ENCODE measurements around the gene NBEAL2.

NBEAL2 gene, protein sequence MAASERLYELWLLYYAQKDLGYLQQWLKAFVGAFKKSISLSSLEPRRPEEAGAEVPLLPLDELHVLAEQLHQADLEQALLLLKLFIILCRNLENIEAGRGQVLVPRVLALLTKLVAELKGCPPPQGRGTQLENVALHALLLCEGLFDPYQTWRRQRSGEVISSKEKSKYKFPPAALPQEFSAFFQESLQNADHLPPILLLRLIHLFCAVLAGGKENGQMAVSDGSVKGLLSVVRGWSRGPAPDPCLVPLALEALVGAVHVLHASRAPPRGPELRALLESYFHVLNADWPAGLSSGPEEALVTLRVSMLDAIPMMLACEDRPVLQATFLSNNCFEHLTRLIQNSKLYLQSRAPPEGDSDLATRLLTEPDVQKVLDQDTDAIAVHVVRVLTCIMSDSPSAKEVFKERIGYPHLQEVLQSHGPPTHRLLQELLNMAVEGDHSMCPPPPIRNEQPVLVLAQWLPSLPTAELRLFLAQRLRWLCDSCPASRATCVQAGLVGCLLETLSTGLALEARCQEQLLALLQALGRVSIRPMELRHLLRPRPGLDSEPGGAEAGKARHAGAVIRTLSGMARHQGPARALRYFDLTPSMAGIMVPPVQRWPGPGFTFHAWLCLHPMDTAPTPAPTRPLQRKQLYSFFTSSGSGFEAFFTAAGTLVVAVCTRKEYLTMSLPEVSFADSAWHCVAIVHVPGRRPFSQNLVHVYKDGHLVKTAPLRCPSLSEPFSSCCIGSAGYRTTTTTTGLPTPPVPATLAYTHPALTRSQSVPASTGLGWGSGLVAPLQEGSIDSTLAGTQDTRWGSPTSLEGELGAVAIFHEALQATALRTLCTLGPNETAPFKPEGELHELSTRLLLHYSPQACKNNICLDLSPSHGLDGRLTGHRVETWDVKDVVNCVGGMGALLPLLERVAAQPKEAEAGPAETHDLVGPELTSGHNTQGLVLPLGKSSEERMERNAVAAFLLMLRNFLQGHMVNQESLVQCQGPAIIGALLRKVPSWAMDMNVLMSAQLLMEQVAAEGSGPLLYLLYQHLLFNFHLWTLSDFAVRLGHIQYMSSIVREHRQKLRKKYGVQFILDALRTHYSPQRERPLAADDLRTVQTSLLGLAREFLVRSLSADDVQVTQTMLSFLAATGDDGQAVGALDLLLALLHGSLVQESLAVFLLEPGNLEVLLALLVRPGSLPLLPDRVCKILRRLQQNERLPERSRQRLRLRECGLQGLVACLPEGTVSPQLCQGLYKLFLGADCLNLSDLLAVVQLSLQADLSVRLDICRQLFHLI (N-terminal part only)

DNA sequence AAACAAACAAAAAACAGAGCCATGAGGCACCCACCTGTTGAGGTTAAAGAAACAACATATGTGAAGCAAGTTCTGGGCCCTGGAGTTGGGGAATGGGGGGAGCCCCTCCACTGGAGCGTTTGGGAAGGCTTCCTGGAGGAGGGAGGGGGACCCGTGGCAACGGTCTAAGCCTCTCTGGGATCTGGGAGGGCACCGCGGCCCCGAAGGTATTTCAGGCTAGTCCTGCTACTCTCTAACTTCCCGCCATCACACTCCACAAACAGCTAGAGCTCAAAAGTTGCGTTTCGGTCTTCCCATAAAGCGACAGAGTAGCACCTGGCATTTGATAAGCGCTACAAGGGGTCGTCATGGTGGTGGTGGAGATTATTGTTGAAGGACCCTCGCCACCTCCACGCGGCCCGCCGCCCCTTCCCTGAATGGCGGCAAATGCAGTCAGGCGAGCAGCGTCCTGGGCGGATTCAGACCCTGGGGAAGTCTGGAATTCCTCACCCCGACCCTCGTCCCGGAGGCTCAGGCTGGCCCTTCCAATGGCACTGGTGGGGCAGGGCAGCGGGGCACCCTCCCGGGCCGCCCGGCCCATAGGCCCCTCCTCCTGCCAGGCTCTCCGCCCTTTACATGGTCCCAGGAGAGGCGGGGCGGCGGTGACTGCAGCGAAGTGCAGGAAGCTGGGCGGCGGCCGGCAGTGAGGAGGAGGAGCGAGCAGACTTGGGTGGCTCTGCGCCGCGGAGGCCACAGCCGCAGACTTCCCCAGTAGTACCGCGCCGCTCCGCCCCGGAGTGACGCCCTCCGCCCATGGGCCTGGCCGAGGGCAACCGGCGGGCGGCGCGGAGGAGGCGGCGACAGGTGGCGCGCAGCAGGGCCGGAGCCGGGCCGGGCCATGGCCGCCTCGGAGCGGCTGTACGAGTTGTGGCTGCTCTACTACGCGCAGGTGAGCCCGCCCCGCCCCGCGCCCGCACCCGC is at the start of gene NBEAL2:
Gene NBEAL2, plus strand, starts transcription at position 682 of the 960 bp plus-strand sequence. Its CDS starts 196 bp downstream, at position 878.
- peak; percentile 94 for DNase-seq

DNA sequence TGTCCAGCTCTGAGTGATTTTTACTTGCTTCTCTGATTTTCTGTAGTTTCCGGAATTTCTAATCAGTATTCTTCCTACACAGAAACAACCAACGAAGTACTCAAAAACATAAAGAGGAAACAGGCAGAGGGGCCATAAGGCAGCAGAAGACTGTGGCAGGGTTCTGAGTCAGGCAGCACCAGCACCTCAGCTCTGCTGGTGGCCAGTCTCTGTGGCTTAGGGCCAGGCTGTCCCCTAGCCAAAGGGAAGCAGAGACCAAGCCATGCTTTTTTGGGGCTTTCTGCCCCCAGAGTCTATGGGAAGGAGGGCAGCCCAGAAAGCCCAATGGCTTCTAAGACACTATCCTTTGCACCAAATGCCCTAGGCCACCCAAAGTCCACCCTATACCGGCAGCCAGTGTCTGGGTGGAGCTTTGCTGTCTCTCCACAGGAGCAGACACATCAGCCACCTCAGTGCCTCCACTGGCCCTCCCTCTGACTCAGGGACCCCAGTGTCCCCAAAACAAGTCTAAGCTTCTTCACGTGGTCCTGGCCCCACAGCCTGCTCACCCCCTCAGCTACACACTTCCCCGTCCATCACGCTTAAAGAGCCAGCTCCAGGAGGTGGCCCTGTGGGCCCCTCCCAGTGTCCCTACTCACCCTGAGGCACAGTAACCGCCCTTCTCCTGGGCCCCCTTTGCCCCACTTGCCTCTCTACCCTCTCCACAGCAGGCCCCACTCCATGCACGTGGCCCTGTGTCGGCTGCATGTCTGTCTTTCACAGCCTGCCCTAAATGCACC is 49.1 kb upstream of the NBEAL2 start:
- DNase-seq: no peak

DNA sequence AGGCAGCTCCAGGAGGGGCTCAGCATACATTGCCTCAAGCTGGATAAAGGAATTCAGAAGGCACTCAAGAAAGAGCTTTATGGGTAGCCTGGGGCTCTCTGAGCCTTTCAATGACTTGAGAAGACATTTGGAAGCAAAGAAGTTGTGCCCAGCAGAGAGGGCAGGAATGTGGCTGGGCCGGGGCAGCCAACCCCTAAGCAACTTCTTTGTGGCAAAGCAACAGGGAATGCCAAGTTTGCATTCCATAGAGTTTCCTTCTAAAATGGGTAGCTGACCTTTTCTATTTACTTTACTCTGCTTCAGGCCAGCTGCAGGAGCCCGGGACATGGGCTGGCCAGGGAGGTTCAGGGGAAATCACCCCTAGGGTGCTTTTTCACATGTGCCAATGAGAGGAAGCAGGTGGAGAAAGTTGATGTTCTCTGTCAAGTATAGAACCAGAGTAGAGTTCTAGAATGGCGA is 48.5 kb upstream of the NBEAL2 start:
- DNase-seq: peak; percentile 65

DNA sequence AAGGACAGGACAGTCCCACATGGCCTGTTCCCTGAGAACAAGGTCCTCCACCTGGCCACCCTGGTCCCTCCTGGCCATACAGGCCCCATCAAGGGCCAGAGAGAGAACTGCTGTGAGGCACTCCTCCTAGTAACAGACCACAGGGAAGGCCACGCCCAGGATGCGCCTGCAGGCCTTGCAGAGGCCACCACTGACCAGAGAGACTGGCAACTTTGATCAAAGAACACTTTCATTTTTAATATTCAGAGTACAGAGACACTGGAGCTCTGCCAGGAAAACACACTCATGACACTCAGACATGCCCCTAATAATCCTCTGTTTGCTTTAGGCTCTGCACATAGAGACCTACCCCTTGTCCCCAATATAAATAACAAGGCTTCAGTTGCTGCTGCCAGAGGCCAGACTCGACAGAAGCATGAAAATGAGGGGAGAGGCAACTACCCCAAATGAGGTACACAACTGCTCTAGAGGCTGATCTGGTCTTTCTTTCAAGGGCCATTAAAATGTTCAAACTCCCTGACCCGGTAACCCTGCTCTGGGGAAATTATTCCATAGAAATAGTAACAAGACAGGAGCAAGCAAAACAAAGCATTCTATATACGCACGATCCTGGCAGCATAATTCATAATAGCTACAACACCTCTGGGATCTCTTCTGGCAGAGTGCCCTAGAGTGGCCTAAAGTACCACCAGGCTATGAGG is 47.7 kb upstream of the NBEAL2 start:
- peak; percentile 65 for DNase-seq

DNA sequence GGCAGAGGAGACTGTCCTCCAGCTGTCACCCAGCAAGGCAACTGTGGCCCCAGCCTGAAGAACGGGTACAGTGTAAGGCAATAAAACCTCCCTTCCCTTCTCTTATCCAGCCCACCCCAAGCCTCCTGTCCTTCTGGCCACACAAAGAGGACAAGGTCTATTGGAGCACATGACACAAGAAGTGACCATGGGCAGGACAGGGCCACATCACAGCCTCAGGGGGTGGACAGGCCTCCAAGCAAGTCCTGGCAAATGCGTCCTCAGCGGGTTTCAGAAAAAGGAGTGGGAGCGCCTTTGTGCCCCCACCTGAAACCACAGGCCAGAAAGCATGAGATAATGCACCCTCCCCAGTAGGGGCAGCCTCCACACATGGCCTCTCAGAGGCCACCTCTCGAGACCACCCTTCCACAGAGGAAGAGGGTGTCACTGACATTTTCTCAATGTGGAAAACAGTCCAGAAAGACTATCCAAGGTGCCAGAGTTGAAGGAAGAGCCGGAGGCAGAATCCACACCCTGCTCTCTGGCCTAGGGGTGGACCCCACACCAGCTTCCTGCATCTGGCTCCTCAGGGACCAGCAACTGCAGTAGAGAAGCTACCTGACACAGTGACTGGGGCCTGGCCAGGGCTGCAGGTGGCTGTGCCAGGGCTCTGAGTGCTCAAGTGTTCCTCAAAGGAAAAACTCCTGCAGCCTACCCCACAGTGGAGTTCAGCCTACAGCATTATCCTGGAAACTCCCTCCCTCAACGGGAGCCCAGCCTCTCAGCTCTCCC is 46.8 kb upstream of the NBEAL2 start:
- DNase-seq: no peak

DNA sequence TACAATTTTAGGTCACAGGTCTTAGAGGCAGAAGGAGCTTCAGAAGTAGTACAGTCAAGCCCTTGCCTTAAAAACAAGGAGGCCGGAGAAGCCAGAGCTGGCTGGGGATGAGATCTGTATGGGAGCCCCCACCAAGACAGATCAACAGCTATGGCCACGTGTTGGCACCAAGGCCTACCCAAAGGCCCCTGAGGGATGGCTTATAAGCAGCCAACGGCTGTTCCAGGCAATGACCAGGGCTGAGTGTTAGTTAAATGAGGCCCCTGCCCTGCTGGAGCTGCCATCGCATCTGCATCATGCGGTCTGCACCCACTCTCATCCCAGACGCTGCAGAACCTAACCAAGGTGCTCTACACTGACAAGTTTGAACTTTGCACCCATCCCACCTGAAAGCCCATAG is 46.2 kb upstream of the NBEAL2 start:
- no peak for DNase-seq

DNA sequence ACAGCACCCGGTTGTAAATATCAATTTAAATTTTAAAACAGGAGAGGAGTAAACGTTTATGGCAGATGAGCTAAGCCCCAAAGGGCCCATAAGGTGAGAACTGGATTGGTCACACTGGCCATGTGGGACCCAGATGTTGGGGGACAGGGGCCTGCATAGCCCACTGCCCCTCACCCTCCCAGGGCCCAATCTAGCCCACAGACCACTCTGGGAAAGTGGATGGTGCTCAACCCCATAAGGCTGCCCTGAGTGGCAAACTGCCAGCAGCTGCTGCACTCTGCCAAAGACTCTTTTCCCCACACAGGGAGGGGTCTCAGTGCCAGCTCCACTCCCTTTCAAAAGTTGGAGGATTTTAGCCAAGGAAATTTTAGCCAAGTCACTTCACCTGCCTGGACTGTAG is 45.4 kb upstream of the NBEAL2 start:
- no peak for DNase-seq

DNA sequence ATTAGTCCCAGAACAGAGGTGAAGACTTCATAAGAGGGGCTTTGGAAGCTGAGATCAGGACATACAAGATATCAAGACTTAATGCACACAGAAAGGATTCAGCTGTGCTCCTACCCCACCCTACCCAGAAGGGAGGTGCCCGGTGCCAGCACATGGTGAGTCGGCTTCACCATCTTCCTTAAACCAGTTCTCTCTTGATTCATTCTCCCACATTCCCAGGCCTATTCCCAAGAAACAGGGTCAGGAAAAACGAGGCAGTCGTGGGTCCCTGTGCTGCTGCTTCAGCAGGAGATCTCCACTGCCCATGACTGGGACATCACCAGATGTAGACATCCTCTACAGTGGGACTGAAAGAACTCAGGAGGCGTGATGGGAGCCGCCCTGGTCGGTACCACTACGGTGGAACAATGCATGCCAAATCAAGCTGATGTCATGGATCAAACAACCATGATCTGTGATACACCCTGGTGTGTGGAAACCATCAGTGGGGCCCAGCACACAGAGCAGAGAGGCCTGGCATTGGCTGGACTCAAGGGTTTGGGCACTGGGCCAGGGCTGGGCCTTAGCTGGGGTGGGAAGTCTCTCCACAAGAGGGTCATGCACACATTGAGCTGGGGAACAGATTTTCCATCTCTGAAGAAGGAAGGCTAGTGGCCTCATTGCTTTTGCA is 44.8 kb upstream of the NBEAL2 start:
- DNase-seq: peak; percentile 34

DNA sequence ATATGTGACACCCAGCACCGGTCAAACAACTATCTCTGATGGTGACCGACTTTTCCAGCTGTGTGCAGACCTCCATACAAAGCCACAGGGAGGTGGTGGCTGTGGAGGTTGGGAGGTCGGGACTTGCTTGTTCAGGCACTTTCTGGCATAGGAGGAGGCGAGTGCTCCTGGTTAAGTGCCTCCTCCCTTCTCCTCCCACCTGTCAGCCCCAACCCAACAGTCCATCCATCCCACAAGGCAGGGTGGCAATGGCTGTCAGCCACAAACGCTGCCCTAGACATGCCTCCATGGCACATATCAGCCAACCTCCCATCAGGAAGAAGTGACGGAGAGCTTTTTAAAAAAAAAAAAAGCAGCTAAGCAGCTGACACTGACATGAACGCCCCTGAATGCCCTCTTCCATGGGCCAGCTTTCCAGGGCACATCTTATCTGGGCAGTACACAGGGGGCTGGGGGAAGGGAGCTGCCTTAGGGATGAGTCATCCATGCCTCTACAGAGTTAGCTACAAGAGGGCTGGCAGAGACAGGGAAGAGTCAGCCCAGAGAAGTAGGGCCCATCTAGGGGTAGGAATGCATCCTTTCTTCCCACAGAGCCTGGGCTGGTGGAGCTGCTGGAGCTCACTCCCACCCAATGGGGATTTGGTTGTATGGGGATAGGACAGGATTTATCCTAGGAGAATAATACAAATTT is 44.2 kb upstream of the NBEAL2 start:
- peak; percentile 98 for DNase-seq

DNA sequence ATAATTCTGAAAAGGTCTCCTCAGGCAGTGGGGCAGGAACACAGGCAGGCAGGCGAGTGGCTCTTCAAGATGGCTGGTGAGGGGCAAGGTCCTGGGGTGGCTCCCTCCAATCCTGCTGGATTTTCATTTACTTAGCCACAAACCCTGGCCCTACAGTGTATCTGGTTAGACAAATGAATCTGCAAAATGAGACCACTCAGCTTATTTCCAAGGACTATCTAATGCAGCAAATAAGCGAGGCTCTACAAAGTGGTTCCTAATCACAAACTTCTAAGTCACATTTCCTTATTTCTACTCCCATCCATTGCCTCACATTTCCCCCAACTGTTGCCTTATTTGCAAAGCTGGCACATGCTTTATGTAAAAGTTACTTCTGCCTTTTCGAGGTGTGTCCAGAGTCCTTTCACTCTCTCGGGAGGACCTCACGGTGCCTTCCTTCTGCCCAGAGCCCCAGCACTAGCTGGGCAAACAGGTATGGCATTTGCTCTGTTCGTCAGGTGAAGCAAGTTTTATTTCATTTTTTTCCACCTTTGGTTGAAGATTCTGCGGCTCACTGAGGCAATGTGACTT is 43.4 kb upstream of the NBEAL2 start:
- no peak for DNase-seq

DNA sequence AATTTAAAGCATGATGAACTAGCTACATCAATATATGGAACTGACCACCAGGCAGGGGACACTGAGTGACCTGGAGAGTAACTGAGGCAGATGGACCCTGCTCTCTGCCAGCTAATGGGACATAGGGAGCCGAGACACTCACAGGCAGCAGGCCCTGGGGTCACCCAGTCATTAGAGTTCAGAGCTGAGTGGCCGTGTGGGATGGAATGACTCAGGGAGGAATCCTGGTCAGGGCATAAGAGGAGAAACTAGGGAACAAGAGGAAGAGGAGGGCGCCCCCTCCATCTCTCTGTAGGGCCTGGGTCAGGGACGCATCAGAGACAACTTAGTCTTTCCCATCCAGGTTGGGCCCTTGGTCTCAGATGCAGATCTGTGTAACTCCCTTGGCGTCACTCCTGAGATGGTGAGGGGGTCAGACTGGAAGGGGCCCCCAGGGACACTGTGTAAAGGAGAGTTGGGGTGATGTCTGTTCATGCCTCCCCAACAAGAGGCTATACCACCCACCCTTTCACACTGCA is 42.7 kb upstream of the NBEAL2 start:
- peak; percentile 71 for DNase-seq

DNA sequence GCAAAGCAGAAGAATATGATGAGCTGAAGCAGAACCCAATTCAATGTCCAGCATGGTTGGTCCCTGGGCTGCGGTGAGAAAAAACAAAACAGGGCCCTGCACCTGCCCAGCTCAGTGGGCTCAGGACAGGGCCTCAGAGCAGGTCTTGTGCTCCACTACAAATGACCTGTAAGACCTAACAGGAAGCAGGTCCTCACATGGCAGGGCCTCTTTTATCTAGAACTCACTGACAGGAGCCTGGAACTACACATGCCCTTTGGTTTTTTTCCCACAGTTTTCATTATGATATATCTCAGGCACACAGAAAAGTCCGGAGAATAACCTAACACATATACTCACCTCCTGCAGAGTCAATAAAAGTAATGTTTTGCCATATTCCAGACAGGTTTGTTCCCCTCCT is 41.3 kb upstream of the NBEAL2 start:
- no peak for DNase-seq

DNA sequence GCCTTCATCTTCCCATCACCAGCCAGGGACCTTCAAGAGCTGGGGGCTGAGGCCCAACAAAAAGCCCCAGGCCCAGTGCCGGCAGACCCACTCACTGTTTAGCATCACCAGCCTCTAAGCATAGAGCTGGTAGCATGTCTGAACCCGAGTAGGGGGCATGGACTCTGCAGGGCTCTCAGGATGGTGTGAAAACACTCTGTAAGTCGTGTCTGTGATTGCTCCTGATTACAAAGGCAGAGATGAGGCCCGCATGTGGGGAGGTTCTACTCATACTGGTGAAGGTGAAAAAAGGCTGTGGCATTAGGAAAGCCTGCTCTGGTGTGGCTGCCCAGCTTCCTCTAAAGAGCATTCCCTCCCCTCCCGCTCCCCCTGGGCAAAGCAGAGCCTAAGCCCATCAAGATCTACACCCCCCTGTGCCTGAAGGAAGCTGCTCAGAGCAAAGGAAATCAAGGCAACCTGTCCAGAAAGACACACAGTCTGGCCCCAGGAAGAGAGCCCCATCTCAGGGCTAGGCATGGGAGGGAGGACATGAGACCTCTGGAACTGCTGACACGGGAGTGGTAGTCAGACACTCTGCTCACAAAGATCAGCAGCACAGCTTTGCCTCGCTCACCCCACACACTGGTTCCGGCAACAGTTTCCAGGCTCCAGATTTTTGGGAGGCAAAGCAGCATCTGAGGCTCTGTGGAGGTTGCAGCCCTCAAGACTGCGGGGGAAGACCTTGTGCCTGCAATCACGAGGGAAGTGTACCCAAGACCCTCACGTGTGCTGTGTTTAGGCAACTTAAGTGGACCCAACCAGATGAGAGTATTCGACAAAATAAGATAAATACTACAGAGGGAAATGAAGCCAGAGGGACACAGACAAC is 39.7 kb upstream of the NBEAL2 start:
- no peak for DNase-seq

DNA sequence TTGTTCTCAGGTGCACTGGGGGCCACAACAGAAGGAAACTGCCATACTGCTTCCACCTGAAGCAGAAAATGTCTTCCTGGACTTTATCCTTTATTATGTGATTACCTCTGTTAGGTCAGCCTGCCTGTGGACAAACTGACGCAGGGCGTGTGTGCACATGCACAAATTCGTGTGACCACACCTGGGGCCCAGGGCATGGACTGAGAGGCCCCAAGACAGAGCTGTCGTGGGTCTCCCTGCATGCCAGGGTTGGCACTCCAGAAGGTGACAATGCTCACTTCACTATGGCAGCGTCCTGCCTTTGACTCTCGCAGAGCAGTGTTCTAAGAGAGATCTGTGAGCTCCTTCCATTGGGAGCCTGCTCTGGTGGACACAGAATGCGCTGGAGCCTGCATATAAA is 37.4 kb upstream of the NBEAL2 start:
- DNase-seq: no peak

DNA sequence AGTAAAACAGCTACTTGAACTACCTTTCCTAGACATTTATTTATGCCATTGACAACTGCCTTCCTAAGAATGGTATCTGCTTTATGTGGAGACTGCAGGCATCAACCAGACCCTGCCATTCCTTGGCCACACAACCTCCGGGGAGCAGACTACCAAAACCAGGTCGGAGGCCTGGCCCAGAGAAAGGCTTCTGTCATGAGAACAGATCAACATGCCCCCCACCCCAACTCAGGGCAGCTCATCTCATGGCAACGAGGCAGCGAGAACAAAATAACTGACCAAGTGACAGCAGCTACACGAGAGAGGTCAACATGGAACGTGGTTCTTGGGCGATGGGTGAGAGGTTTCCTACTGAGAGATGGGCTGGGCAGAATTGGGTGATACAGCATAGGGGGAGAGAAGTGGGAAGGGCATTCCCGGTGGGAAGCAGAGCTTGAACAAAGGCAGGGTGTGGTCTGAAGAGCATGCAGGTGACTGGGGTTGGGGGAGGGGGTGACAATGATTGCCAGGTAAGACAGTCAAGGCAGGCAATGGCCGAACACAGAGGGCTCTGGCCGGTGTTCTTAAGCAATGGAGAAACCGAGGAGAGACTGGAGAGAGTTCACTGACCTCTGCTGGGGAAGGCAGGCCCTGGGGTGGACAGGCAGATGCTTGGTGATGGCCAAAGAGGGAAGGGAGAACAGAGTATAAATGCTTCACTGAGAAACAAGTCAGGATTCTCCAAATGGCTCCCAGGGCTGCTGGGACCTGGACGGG is 36.8 kb upstream of the NBEAL2 start:
- no peak for DNase-seq

Data from EL (cell line).